ENCODE results near the gene GPR160. TPM values are rescaled to one million over a fixed set of nuclear protein-coding genes. Genes with fewer than 3 reads are reported as not detected.

The GPR160 gene
- polyA plus RNA-seq, 3 donors = 10.0 to 19.7 (median 11.5) TPM

DNA sequence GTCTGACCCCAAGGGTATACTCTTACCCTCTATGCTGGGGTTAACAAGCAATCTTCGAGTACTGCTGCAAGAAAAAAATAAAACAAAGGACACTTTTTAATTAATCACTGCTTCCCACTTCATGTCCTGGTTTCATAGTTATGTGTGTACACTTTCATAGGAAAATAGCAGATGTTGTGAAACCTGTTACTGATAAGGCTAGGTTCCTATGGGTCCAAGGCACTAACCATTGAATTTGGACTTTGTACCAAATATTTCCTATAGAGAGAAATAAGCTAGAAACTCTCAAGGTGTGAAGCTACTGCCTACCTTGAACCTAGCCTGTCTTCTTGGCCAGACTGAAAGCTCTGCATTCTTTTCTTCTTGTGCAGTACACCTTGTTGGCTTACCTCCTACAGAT lies 14.6 kb upstream of the GPR160 start:
- Histone ChIP-seq H3K4me2 (replicated peaks; ENCODE audit: extremely low read depth, low read length, poor library complexity, severe bottlenecking) (no peak overlapping the region), H3K4me3 (replicated peaks in 1 of 3; ENCODE audit: low read depth in 2 of 3, low read length in 3 of 3) (no peak overlapping the region), H3K27ac (ENCODE audit: low read depth in 1 of 2, low read length in 2 of 2) (no peak overlapping the region), H3K9ac (ENCODE audit: insufficient read depth, low read length, poor library complexity, severe bottlenecking) (no peak overlapping the region), H3K36me3 (replicated peaks in 1 of 2; ENCODE audit: control insufficient read depth in 1 of 2, insufficient read depth in 2 of 2, low read length in 2 of 2) (no peaks in the 10 kb centered on the region), H3K27me3 (ENCODE audit: control insufficient read depth in 2 of 2, insufficient read depth in 2 of 2, low read length in 2 of 2) (no peaks in the 10 kb centered on the region), H3K4me1 (ENCODE audit: control insufficient read depth in 1 of 2, insufficient read depth in 2 of 2, low read length in 2 of 2) (peaks cover 25 to 31% of the 10 kb centered on the region in 2 donors), H3K79me2 (ENCODE audit: insufficient read depth, low read length) (no peaks in the 10 kb centered on the region), H4K20me1 (ENCODE audit: insufficient read depth, low read length) (no peaks in the 10 kb centered on the region), H2AFZ (ENCODE audit: insufficient read depth, low read depth, low read length, poor library complexity, severe bottlenecking) (no peak overlapping the region), H3K9me3 (replicated peaks in 1 of 2; ENCODE audit: control insufficient read depth in 1 of 2, insufficient read depth in 1 of 2, low read length in 2 of 2) (no peaks in the 10 kb centered on the region)
- Mint-ChIP-seq H3K4me3 (no peak overlapping the region), H3K4me1 (peaks cover 28% of the 10 kb centered on the region), H3K9me3 (peaks cover 0 to 2% (median 0%) of the 10 kb centered on the region in 7 donors), H3K36me3 (no peaks in the 10 kb centered on the region), H3K27me3 (ENCODE audit: low read depth in 3 of 3) (peaks cover 0 to 3% (median 0%) of the 10 kb centered on the region in 3 donors), H3K27ac (no peak overlapping the region)
- WGBS (ENCODE audit: insufficient coverage) = no CpG with 5 or more reads among the region's 1 CpG
- no peak for TF ChIP-seq CTCF (IDR thresholded peaks at IDR 0.05)
- no peak for DNase-seq
- intact Hi-C loops (cut with micrococcal nuclease) = no loop called here

- DNase-seq = peak; percentile 9 to 47 (median 23)
- H3K9me3 ChIP-seq (replicated peaks in 1 of 2; ENCODE audit: control insufficient read depth in 1 of 2, insufficient read depth in 1 of 2, low read length in 2 of 2) = no peaks in the 10 kb centered on the region
- no peaks in the 10 kb centered on the region for H3K27me3 ChIP-seq (ENCODE audit: control insufficient read depth in 2 of 2, insufficient read depth in 2 of 2, low read length in 2 of 2)
- no peak overlapping the region for H2AFZ ChIP-seq (ENCODE audit: insufficient read depth, low read depth, low read length, poor library complexity, severe bottlenecking)
- H3K36me3 Mint-ChIP-seq = no peaks in the 10 kb centered on the region
- no peaks in the 10 kb centered on the region for H3K36me3 ChIP-seq (replicated peaks in 1 of 2; ENCODE audit: control insufficient read depth in 1 of 2, insufficient read depth in 2 of 2, low read length in 2 of 2)
- H3K4me1 Mint-ChIP-seq = peaks cover 28% of the 10 kb centered on the region
- peaks cover 25 to 31% of the 10 kb centered on the region in 2 donors for H3K4me1 ChIP-seq (ENCODE audit: control insufficient read depth in 1 of 2, insufficient read depth in 2 of 2, low read length in 2 of 2)
- peak overlapping the region; percentile 48 to 56 for H3K4me3 Mint-ChIP-seq
- peak overlapping the region; percentile 70 to 90 (median 83) for H3K27ac Mint-ChIP-seq
- H3K4me2 ChIP-seq (replicated peaks; ENCODE audit: extremely low read depth, low read length, poor library complexity, severe bottlenecking) = peak overlapping the region; percentile 41
- H3K27me3 Mint-ChIP-seq (ENCODE audit: low read depth in 3 of 3) = peaks cover 0 to 3% (median 0%) of the 10 kb centered on the region in 3 donors
- no peaks in the 10 kb centered on the region for H3K79me2 ChIP-seq (ENCODE audit: insufficient read depth, low read length)
- 100% methylated on average over 2 of the region's 4 CpGs for WGBS (ENCODE audit: insufficient coverage)
- no peak for TF ChIP-seq CTCF (IDR thresholded peaks at IDR 0.05)
- peak overlapping the region in 1 of 3 experiments; percentile 27 for H3K4me3 ChIP-seq (replicated peaks in 1 of 3; ENCODE audit: low read depth in 2 of 3, low read length in 3 of 3)
- no peak overlapping the region for H3K9ac ChIP-seq (ENCODE audit: insufficient read depth, low read length, poor library complexity, severe bottlenecking)
- peak overlapping the region; percentile 58 to 71 for H3K27ac ChIP-seq (ENCODE audit: low read depth in 1 of 2, low read length in 2 of 2)
- no peaks in the 10 kb centered on the region for H4K20me1 ChIP-seq (ENCODE audit: insufficient read depth, low read length)
- peaks cover 0 to 2% (median 0%) of the 10 kb centered on the region in 7 donors for H3K9me3 Mint-ChIP-seq
- intact Hi-C loops (cut with micrococcal nuclease) = no loop called here
Observed at GRCh38 chr3:170024581-170024980, 13.2 kb upstream of the GPR160 start.

Data from CD14-positive monocyte (primary cell).